ENCODE measurements around the gene APBB2.
"Not testable (repeated sequence)": the region's sequence is repeated elsewhere in the genome, so short reads cannot be mapped to it uniquely, and the experiment has no call there.

APBB2 gene

DNA sequence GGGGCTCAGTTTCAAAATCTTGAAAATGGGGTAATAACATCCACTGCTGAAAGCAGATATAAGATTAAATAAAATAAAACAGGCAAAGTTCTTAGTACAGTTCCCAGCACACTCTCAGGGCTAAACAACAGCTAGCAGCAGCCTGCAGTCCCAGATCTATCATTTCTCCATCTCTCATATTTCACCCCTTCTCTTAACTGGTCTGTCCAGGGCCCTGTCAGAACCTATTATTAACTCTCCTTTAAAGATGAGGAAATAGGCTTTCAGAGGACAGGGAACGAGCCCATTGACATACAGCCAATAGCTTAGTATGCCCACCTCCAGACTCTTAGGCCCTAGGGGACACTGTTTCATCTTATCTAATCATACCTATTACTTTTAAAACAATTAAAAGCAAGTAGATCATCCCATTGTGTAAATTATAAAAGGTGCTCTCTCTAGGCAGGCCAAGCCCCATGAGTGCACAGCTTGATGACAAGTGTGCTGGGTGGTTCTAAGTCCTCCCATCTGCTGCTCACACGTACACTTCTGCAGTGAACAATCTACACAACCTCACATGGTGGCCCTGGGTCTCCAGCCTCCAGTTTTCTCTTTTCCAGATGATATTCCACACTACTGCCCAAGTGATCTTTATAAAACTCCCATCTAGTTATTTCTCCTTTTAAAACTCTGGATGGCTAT is 119.0 kb downstream of the APBB2 start:
- no peak for DNase-seq

DNA sequence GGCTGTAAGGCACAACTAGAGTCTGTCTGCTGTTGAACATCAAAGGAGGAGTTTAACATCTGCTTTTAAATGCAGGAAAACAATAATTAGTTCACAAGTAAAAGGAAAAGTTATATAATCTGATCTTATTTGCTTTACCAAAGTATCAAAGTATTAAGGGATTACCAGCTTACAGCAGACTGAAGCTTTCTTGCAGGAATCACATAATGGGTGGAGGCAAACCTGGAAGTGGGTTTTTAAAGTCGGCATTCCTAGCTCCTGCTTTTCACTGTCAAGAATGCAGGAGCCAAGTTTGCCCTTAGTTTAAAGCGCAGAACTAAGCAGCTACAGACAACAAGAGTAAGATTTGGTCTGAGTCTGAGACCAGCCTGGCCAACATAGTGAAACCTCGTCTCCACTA is 122.2 kb downstream of the APBB2 start:
- no peak for DNase-seq

DNA sequence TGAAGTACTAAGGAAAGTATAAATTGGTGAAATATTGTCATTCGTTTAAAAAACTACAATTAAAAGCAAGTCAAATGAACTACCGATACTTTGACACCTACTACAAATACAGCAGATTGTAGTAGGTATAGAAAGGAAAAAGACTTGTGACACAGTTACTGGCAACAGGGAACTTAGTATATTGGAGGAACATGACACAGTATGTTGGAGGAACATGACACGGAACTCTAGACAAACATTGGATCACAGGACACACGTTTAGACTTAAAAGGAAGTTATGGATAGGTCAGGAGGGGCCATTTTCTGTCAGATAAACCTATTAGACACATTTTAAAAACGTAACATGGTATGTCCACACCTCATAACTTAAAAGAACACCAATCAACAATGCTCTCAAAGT is 132.5 kb downstream of the APBB2 start:
- no peak for DNase-seq

DNA sequence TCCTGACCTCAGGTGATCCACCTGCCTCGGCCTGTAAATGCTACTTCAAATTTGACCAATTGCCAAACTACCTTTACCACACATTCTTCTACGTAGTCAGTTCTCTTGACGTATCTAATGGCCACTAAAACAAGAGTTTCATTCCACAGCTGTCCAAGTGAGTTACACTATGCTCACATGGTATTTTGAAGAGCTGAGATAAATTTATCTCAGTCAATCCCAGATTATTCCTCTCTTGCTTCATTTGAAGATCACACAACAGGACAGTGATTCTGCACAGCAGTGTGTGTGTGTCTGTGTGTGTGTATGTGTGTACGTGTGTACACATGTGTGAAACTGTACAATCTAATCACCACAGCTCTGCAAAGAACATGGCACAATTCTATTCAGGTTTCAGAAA is 133.4 kb downstream of the APBB2 start:
- DNase-seq: no peak

DNA sequence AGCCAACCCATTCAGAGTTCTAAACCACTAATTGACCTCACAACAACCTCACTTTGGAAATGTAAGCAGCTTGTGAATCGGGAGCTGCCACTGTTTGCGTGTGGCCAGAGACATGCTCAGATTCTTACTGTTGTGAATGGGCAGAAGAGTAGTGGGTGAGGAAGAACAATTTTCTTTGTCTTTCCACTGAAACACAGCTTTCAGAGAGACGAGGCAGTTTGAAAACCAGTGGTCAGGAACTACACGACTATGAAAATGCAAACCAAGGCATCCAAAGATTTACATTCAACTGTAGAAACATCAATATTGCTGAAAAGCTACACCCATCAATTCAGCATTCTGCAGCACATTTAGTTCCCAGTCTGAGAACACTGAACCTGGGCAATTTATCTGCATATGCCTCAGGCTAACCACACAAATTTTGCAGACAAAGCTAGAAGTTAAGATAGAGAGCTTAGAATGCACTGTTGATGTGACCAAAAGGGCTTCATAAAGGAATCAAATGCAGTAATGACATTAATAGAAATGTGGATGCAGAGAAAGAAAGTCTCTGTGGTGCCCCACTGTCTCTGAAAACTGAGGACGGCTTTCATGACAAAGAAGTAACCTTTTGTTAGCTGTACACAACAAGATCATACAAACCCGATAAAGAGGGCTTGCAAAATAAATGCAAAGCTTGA is 134.3 kb downstream of the APBB2 start:
- DNase-seq: no peak

DNA sequence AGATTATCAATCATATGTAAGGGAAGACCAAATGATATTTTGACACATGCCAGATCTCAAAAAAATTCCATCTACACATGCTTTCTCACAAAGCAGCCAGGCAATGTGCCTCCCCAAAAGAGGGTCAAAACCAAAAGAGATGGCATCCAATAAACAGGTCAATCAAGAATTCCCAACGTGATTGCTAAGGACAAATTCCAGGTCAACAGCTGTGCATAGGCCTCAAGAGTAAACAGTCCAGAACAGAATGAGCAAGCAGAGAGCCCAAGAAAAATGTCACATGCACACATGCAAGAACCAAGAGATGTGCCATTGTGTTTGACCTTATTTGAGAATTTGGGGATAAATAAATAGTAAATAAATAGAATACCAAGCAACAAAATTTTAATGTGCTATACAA is 136.7 kb downstream of the APBB2 start:
- no peak for DNase-seq

DNA sequence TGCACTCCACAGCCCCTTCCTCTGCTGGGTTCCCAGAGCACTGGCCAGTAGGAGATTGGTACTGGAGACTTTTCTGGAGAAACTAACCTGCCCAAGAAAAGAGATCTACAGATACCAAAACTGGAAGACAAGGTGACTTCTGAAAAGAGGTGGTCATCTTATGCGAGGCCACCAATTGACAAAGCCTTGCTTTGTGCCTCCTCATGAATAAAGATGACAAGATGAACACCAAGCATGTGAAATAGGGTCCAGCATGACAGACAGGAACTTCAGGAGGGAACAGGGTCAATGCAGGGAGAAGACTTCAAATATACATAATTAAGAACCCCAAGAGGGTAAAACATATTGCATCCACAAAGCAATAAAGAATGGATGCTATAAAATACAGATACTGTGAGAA is 137.9 kb downstream of the APBB2 start:
- DNase-seq: no peak

DNA sequence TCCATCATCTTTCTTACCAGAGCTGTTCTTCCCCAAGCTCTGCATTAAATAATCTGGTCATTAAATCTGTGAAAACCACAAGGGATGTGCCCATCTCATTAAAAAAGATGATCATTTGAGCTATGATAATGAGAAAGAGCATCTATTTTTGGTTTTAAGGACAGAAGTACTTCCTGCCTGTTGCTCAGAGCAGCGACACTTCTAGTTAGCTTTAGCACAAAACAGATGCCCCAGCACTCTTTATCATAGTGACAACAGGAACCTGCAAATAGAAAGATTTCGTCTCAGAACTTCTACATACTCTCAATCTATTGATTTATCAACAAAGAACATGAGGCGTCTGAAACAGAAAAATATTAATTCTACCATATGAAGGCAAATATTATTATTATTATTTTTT is 140.1 kb downstream of the APBB2 start:
- no peak for DNase-seq

DNA sequence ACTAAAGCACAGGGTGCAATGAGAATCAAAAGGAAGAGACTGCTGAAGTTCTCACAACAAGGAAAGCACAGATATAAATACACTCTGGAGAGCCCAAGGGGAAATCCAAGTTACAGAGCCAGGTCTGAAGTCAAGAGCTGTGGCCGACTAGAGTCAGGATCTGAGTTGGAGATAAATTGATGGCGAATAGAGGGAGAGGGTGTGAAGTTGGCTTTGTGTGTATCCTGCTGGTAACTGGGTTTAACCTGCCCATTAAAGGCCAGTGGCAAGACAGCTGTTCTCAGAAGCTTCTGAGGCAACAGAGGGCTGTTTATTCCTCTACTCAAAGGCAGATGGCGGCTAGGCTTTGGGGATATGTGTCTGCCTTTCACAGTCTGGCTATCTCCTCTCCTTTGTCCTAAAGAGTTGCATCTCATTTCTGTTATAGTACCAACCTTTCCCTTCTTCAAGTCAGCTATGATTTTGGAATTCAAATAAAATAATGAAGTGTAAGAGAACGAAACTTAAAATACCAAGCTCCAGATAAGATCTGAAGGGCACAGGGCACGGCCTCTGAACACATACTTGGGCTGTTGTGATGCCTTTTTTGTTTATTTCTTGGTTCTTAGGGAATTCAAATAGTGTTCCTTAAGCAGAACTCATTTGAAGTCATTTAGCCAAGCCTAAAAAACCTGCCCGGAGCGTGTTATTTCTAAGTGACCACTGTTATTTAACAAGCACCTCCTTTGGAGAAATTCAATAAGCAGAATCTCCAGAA is 142.1 kb downstream of the APBB2 start:
- no peak for DNase-seq

DNA sequence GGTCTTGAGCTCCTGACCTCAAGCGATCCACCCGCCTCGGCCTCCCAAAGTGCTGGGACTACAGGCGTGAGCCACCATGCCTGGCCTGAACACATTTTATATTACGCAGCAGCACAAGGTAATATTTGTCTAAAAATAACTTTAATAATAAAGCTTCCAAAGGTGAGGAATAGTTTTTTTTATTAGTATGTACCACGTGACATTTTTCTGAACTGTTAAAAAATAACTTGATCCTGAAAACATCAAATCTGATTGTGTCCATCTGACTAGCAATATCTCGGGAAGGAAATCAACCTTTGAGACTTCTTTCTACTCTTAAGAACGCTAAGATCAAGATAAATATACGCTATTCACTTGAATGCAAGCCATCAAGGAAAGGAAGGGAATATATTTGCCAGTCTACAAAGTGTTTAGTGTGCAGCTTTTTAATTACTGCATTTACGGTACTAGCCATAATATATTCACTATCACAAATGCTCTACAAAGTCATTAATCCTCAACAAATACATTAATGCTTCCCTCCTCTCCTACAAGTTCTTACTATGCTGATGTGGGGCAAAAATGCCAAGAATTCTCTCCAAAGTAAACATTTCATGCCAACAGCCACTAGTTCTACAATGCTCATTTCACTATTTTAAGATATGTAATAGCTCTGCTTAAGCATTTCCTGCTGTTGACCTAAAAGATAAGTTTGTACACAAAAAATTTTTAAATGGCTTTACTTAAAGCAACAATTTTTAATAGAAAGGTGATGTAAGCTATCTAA is 143.6 kb downstream of the APBB2 start:
- DNase-seq: no peak

DNA sequence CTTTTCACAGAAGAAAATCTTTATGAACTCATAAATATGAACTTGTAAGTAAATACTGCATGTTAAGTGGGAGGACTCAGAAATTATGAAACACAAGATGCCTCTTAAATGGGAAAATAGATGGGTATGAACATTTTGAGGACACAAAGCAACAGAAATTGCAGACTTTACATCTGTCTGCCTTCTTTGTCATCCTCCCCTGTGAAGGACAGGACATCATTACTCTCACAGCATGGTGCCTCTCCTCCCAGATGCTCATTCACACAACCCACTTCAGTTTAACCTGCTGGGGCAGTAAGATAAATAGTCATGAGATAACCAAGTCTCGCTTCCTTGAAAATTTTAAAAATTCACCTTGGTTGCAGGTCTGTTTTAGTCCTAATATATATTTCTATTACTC is 144.5 kb downstream of the APBB2 start:
- DNase-seq: no peak

DNA sequence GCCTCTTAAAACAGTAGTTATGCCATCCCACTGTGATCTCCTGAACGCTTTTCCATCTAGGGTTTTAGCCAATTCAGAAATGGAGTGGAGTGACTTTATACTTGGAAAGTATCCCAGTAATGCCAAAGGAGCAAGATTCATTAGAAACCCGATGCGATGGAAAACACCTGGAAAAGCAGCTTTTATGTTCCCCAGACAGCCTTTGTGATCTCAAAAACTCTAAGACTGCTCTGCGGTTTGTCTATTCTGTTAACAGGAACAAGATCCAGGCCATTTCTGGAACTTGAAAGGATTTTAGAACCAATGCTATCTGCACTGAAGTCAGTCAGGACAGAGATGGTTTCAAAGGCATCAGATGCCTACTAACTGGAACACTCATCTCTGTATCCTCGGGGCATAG is 145.1 kb downstream of the APBB2 start:
- no peak for DNase-seq

DNA sequence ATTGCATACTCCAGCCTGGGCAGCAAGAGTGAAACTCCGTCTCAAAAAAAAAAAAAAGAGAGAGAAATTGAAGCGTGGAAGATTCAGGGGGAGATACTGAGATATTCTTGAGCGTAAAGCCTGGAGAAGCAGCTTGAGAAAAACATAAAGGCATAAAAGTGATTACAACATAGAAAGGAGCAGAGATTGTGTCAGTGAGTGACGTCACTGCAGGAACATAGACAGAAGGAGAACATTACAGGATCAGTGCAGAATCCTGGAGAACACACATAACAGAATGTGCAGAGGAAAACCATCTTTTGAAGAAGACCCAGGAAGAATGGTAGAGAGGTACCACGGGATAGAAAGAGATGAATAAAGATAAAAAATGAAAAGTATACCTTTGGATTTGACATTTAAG is 147.0 kb downstream of the APBB2 start:
- DNase-seq: no peak

DNA sequence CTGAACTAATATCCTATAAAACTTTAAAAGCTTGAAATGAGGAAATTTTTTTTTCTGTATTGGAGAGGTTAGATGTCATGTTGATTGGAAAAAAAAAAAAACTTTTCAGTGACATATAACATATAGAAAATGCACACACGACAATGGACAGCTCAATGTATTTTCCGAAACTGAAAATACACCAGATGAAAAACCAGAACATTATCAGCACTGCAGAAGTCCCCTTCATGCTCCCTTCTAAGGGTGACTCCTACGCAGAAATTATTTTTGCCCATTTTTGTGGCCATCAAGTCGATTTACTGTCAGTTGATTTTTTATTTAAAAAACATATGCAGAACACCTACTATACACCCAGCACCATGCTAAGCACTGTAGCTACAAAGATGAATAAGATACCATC is 148.3 kb downstream of the APBB2 start:
- no peak for DNase-seq

DNA sequence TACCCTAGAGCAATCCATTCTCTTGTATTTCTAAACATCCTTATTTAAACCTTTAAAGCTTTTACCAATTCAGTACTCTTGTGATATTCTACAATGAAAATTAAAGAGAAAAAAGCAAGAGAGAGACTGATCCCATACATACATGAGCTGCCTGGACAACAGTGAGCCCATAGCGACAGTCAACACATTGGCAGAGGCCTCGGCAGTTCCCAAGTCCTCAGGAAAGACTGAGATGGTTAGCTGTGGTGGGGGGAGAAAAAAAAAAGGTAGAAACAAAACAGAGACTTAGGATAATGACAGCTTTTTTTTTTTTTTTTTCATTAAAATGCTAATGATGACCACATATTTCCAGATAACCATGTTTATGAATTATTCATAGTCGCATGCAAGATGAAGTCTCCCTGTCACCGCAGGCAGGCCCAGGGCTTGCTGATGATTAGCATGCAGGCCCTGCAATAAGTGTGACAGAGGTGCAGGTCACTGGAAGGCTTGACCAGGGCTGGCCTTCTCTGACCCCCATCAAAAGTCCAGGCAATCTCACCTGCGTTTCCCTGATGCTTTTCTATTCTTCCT is 148.8 kb downstream of the APBB2 start:
- DNase-seq: no peak

DNA sequence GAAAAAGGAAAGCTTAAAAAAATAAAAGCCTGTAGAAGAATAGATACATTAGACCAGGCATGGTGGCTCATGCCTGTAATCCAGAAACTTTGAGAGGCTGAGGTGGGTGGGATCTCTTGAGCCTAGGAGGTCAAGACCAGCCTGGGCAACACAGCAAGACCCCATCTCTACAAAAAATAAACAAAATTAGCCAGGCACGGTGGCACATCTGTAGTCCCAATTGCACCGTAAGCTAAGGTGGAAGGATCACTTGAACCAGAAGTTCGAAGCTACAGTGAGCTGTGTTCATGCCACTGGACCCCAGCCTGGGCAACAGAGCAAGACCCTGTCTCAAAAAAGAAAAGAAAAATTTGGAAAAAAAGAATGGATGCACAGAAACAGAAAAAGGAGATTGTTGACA is 149.4 kb downstream of the APBB2 start:
- DNase-seq: no peak

DNA sequence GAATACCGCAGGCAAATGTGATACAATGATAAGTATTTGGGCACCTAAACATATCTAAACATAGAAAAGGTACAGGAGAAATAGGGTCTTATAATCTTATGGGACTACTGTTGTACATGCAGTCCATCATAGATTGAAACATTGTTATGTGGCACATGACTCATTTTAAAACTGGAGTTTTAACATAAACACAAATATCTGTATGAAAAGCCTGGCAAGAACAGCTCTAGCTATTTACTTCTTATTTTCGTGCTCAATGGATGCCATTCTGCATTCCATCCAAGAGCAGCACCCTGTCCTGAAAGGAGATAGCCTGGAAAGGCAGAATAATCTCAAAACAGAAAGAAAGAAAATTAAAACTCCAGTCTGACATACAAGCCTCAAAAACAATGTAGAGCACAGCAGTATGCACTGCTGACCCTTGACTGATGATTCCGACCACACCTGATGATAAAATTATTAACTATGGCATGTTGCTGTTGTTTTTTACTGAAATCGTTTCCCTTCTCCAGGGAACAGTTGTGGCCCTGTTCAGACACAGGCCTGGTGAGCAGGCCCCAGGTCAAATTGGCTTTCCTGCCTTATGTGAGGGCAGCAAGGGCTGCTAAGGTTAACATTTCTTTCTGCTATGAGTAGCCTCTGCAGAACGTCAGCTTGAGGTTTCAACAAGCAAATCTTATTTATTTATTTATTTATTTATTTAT is 152.7 kb downstream of the APBB2 start:
- DNase-seq: no peak

DNA sequence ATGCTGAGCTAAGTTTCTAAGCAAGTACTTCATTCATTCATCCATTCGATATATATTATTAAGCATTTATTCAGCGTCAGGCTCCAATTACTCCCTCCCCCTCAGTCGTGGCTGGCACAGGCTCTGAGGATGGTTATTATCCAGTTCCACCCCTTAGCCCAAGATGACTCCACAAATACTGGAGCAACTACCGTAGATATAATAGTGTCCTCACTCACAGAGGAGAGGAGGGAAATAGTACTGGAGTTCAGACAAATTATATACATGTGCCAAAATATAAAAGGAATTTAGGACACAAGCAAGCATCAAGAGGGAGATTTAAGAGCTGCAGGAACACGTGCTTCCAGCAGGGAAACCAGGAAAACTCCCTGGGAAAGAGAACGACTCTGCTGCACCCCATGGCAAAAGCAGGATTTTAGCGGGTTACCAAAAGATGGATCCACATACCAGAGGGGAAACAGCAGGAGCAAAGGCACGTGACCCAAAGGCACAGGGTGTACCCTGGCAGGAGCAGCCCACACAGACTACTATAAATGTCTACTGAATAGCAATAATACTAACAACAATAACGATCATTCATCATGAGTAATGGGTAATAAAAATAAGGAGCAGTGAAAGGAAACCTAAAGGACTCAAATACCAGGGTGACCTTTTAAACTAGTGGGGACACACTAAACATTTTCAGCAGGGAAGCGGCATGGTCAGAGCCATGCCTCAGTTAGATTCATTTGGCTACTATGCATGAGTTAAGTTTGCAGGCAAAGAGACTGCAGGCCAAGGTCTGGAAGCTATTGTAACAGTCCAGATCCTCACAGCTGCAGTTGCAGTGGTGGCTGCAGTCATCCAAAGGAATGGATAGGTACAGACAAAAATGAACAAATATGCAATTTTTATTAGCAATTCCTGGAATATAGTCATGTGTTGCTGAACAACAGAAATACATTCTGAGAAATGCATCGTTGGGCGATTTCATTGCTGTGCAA is 153.7 kb downstream of the APBB2 start:
- DNase-seq: no peak

DNA sequence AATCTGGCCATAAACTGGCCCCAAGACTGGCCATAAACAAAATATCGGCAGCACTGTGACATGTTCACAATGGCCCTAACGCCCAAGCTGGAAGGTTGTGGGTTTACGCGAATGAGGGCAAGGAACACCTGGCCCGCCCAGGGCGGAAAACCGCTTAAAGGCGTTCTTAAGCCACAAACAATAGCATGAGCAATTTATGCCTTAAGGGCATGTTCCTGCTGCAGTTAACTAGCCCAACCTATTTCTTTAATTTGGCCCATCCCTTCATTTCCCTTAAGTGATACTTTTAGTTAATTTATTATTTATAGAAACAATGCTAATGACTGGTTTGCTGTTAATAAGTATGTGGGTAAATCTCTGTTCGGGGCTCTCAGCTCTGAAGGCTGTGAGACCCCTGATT is 154.9 kb downstream of the APBB2 start:
- not testable (repeated sequence) for DNase-seq

DNA sequence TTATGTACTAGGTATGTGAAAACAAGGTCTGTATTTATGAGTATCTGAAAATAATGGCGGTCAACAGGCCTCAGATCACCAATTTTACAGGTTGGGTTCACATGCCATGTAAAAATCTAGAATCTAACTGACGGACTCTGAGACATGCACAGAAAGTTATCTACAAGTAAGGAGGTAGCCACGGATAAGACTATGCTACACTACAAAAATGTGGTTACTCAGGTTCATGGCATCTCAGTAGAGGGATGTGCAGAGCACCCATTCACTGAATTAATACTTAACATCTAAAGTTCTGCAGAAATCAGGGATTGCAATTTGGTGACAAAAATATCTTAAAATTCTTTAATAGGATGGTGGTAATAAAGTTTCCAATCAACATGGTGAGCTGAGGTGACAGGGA is 155.9 kb downstream of the APBB2 start:
- DNase-seq: no peak

DNA sequence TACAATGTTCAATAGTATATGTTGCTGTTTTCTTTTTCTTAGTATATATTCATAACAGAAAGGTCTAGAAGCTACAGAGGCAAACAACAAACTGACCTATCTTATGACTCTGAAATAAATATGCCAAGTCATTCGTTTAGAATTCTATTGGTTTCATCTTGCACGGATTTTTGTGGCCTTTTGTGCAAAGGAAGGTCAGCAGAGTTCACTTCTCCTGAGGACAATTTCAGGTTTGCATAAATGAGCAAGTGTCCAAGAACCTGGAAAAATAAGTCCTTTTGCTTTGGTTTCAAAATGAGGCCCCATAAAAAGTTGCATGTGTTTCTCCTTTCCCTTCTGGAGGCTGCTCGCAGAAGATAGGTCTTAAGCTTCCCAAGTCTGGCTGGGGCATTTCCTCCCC is 156.9 kb downstream of the APBB2 start:
- DNase-seq: no peak
